Measurements from ENCODE around the gene LIN7A.

The LIN7A gene

GRCh38 chr12:80815351-80815750, 122.4 kb downstream of the LIN7A start:
- in situ Hi-C loops (cut with HindIII; ENCODE audit: low sequenced_read_pairs) = no loop called here
- no peak for TF ChIP-seq CTCF (IDR thresholded peaks at IDR 0.05; ENCODE audit: low read depth, low read length)
- no peak for DNase-seq (ENCODE audit: low read depth, low spot score)
- H3K4me3 ChIP-seq (ENCODE audit: low read depth, low read length) = no peak overlapping the region

GRCh38 chr12:80814453-80814852, 123.3 kb downstream of the LIN7A start:
- TF ChIP-seq CTCF (IDR thresholded peaks at IDR 0.05; ENCODE audit: low read depth, low read length) = no peak
- DNase-seq (ENCODE audit: low read depth, low spot score) = no peak
- no peak overlapping the region for H3K4me3 ChIP-seq (ENCODE audit: low read depth, low read length)
- in situ Hi-C loops (cut with HindIII; ENCODE audit: low sequenced_read_pairs) = no loop called here

GRCh38 chr12:80813820-80814219, 123.9 kb downstream of the LIN7A start:
- no peak for DNase-seq (ENCODE audit: low read depth, low spot score)
- in situ Hi-C loops (cut with HindIII; ENCODE audit: low sequenced_read_pairs) = no loop called here
- no peak overlapping the region for H3K4me3 ChIP-seq (ENCODE audit: low read depth, low read length)
- TF ChIP-seq CTCF (IDR thresholded peaks at IDR 0.05; ENCODE audit: low read depth, low read length) = no peak

- H3K4me3 ChIP-seq (ENCODE audit: low read depth, low read length) = no peak overlapping the region
- no peak for TF ChIP-seq CTCF (IDR thresholded peaks at IDR 0.05; ENCODE audit: low read depth, low read length)
- DNase-seq (ENCODE audit: low read depth, low spot score) = no peak
- in situ Hi-C loops (cut with HindIII; ENCODE audit: low sequenced_read_pairs) = no loop called here
Measured at GRCh38 chr12:80811957-80812708, 125.6 kb downstream of the LIN7A start.

GRCh38 chr12:80810874-80811273, 126.9 kb downstream of the LIN7A start:
- DNase-seq (ENCODE audit: low read depth, low spot score) = no peak
- H3K4me3 ChIP-seq (ENCODE audit: low read depth, low read length) = no peak overlapping the region
- no peak for TF ChIP-seq CTCF (IDR thresholded peaks at IDR 0.05; ENCODE audit: low read depth, low read length)
- in situ Hi-C loops (cut with HindIII; ENCODE audit: low sequenced_read_pairs) = no loop called here

GRCh38 chr12:80807640-80808288, 130.0 kb downstream of the LIN7A start:
- no peak for TF ChIP-seq CTCF (IDR thresholded peaks at IDR 0.05; ENCODE audit: low read depth, low read length)
- H3K4me3 ChIP-seq (ENCODE audit: low read depth, low read length) = no peak overlapping the region
- in situ Hi-C loops (cut with HindIII; ENCODE audit: low sequenced_read_pairs) = no loop called here
- no peak for DNase-seq (ENCODE audit: low read depth, low spot score)

Measured in astrocyte of the spinal cord (primary cell).